ENCODE measurements around the gene RNF157. TPM values are rescaled to one million over a fixed set of nuclear protein-coding genes. Genes with fewer than 3 reads are reported as not detected.

Gene RNF157
- polyA plus RNA-seq, 1 experiment, result 1.6 TPM

GRCh38 chr17:76150712-76151622 lies 89.3 kb downstream of the RNF157 start:
- H3K9me3 ChIP-seq (ENCODE audit: control insufficient read depth, insufficient read depth, low read length), result no peaks in the 10 kb centered on the region; the same call in 1 of the 2 replicates
- DNase-seq (ENCODE audit: low read depth, low spot score), result no peak
- CTCF ChIA-PET, result interaction anchor here (0.6 to 1.2 kb wide), 2 partner anchors 9 to 28 kb away, joined by 3 read pairs; no protein-coding TSS in a partner anchor
- TF ChIP-seq, protein P1, sequence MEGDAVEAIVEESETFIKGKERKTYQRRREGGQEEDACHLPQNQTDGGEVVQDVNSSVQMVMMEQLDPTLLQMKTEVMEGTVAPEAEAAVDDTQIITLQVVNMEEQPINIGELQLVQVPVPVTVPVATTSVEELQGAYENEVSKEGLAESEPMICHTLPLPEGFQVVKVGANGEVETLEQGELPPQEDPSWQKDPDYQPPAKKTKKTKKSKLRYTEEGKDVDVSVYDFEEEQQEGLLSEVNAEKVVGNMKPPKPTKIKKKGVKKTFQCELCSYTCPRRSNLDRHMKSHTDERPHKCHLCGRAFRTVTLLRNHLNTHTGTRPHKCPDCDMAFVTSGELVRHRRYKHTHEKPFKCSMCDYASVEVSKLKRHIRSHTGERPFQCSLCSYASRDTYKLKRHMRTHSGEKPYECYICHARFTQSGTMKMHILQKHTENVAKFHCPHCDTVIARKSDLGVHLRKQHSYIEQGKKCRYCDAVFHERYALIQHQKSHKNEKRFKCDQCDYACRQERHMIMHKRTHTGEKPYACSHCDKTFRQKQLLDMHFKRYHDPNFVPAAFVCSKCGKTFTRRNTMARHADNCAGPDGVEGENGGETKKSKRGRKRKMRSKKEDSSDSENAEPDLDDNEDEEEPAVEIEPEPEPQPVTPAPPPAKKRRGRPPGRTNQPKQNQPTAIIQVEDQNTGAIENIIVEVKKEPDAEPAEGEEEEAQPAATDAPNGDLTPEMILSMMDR (IDR thresholded peaks at IDR 0.05; ENCODE audit: low read depth, low read length), result no peak
- H3K27me3 ChIP-seq (ENCODE audit: control insufficient read depth, insufficient read depth, low read length), result peaks cover 20% of the 10 kb centered on the region
- POLR2A ChIA-PET, result no interaction called here
- H3K4me3 ChIP-seq (ENCODE audit: low read depth, low read length), result no peak overlapping the region
- H3K27ac ChIP-seq (ENCODE audit: low read depth, low read length), result no peak overlapping the region

- peaks cover 12% of the 10 kb centered on the region for H3K27me3 ChIP-seq (ENCODE audit: control insufficient read depth, insufficient read depth, low read length)
- ChIA-PET POLR2A (no interaction called here), CTCF (no interaction called here)
- no peak overlapping the region for H3K4me3 ChIP-seq (ENCODE audit: low read depth, low read length)
- no peaks in the 10 kb centered on the region; the same call in 1 of the 2 replicates for H3K9me3 ChIP-seq (ENCODE audit: control insufficient read depth, insufficient read depth, low read length)
- no peak for DNase-seq (ENCODE audit: low read depth, low spot score)
- H3K27ac ChIP-seq (ENCODE audit: low read depth, low read length), result no peak overlapping the region
- TF ChIP-seq, protein P1 (IDR thresholded peaks at IDR 0.05; ENCODE audit: low read depth, low read length), result no peak
These were observed 91.1 kb downstream of the RNF157 start for GRCh38 chr17:76149214-76149613.

- Histone ChIP-seq H3K27me3 (ENCODE audit: control insufficient read depth, insufficient read depth, low read length) (peaks cover 19% of the 10 kb centered on the region), H3K27ac (ENCODE audit: low read depth, low read length) (no peak overlapping the region), H3K9me3 (ENCODE audit: control insufficient read depth, insufficient read depth, low read length) (no peaks in the 10 kb centered on the region; the same call in 1 of the 2 replicates), H3K4me3 (ENCODE audit: low read depth, low read length) (no peak overlapping the region)
- CTCF ChIA-PET, result interaction anchor here (0.7 kb wide), 2 partner anchors 14 to 99 kb away, joined by 3 to 4 read pairs; no protein-coding TSS in a partner anchor
- POLR2A ChIA-PET, result no interaction called here
- DNase-seq (ENCODE audit: low read depth, low spot score), result no peak
- TF ChIP-seq, protein P1 (IDR thresholded peaks at IDR 0.05; ENCODE audit: low read depth, low read length), result no peak
These were observed 92.3 kb downstream of the RNF157 start for GRCh38 chr17:76148015-76148326.

DNA sequence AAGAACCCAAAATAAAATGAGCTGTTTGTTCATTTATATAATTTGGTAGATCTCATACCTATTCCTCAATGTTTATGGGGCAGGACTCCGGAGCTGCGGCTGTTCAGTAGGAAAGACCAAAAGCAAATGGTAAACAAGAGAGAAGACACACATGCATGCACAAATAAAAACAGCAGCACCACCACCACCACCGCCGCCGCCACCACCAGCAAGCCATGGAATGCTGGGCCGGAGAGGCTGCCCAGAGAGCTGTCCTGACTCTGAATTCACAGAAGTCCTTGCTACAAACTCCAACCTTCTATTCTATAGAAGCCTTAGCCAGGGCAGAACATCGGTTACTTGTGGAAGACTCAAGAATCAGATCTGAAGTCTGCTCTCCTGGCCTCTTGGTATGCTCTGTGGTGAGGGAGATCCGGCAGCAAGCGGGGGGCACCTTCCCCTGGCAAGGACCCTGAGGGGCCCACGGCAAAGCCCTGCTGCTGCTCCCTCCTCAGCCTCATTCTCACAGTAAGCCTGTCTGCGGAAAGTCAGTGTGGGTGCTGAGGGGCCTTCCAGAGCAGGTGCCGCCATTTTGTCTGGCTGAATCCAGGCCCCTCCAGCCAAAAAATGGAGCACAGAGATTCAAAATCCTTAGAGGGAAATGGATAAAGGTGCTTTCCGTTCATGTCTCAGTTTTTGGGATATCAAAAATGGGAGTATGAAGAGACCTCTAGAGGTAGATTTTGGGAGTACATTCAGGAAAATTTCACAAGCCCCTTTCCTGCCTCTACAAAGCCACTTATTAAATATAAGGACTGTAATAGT lies 92.9 kb downstream of the RNF157 start:
- no peak for DNase-seq (ENCODE audit: low read depth, low spot score)

More for the DNA sequence above, 92.9 kb downstream of the RNF157 start:
- TF ChIP-seq, protein P1 (IDR thresholded peaks at IDR 0.05; ENCODE audit: low read depth, low read length), result peak; percentile 67
- ChIA-PET POLR2A (interaction anchor here (0.5 kb wide), 1 partner anchor 26 kb away, joined by 3 read pairs; no protein-coding TSS in a partner anchor), CTCF (interaction anchor here (0.8 to 1.3 kb wide), 4 partner anchors 12 to 141 kb away, joined by 3 to 4 read pairs (median 4); no protein-coding TSS in a partner anchor)
- Histone ChIP-seq H3K27me3 (ENCODE audit: control insufficient read depth, insufficient read depth, low read length) (peaks cover 21% of the 10 kb centered on the region), H3K27ac (ENCODE audit: low read depth, low read length) (no peak overlapping the region), H3K4me3 (ENCODE audit: low read depth, low read length) (no peak overlapping the region), H3K9me3 (ENCODE audit: control insufficient read depth, insufficient read depth, low read length) (no peaks in the 10 kb centered on the region; the same call in 1 of the 2 replicates)
